Measurements from ENCODE around the gene PHACTR2.
"Not testable (repeated sequence)": the region's sequence is repeated elsewhere in the genome, so short reads cannot be mapped to it uniquely, and the experiment has no call there.

Gene PHACTR2

GRCh38 chr6:143647191-143647590 is 30.6 kb upstream of the PHACTR2 start:
- Histone ChIP-seq H3K27ac (ENCODE audit: low read length) (no peak overlapping the region), H4K20me1 (ENCODE audit: insufficient read depth, low read length) (no peaks in the 10 kb centered on the region), H3K9ac (ENCODE audit: low read depth, low read length) (no peak overlapping the region), H3K36me3 (ENCODE audit: insufficient read depth, low read length) (no peaks in the 10 kb centered on the region), H3K4me2 (ENCODE audit: insufficient read depth, low read length) (no peak overlapping the region), H3K79me2 (ENCODE audit: insufficient read depth, low read length) (no peaks in the 10 kb centered on the region), H2AFZ (ENCODE audit: low read depth, low read length) (no peak overlapping the region), H3K4me1 (ENCODE audit: insufficient read depth, low read length) (no peaks in the 10 kb centered on the region), H3K4me3 (ENCODE audit: low read depth in 1 of 2, low read length in 2 of 2) (no peak overlapping the region), H3K9me3 (ENCODE audit: insufficient read depth, low read length, severe bottlenecking) (no peaks in the 10 kb centered on the region), H3K27me3 (ENCODE audit: insufficient read depth, low read length, poor library complexity) (no peaks in the 10 kb centered on the region)
- DNase-seq: no peak
- TF ChIP-seq EZH2 (IDR thresholded peaks at IDR 0.05; ENCODE audit: borderline replicate concordance, low read depth, low read length, severe bottlenecking) (no peak), CTCF (IDR thresholded peaks at IDR 0.05; ENCODE audit: borderline replicate concordance, extremely low read depth, low read length, poor library complexity, severe bottlenecking) (no peak)
- no peak for ATAC-seq (ENCODE audit: insufficient read depth, low read depth)

GRCh38 chr6:143647732-143648131 is 30.0 kb upstream of the PHACTR2 start:
- Histone ChIP-seq H3K79me2 (ENCODE audit: insufficient read depth, low read length) (no peaks in the 10 kb centered on the region), H3K36me3 (ENCODE audit: insufficient read depth, low read length) (no peaks in the 10 kb centered on the region), H3K27ac (ENCODE audit: low read length) (no peak overlapping the region), H3K9me3 (ENCODE audit: insufficient read depth, low read length, severe bottlenecking) (no peaks in the 10 kb centered on the region), H3K9ac (ENCODE audit: low read depth, low read length) (no peak overlapping the region), H4K20me1 (ENCODE audit: insufficient read depth, low read length) (no peaks in the 10 kb centered on the region), H3K4me3 (ENCODE audit: low read depth in 1 of 2, low read length in 2 of 2) (no peak overlapping the region), H3K27me3 (ENCODE audit: insufficient read depth, low read length, poor library complexity) (no peaks in the 10 kb centered on the region), H2AFZ (ENCODE audit: low read depth, low read length) (no peak overlapping the region), H3K4me2 (ENCODE audit: insufficient read depth, low read length) (no peak overlapping the region), H3K4me1 (ENCODE audit: insufficient read depth, low read length) (no peaks in the 10 kb centered on the region)
- no peak for ATAC-seq (ENCODE audit: insufficient read depth, low read depth)
- no peak for DNase-seq
- TF ChIP-seq EZH2 (IDR thresholded peaks at IDR 0.05; ENCODE audit: borderline replicate concordance, low read depth, low read length, severe bottlenecking) (no peak), CTCF (IDR thresholded peaks at IDR 0.05; ENCODE audit: borderline replicate concordance, extremely low read depth, low read length, poor library complexity, severe bottlenecking) (no peak)

- not testable (repeated sequence) for H4K20me1 ChIP-seq (ENCODE audit: insufficient read depth, low read length); H3K27me3 ChIP-seq (ENCODE audit: insufficient read depth, low read length, poor library complexity); H3K27ac ChIP-seq (ENCODE audit: low read length); H3K36me3 ChIP-seq (ENCODE audit: insufficient read depth, low read length); DNase-seq; H2AFZ ChIP-seq (ENCODE audit: low read depth, low read length); H3K9ac ChIP-seq (ENCODE audit: low read depth, low read length); H3K9me3 ChIP-seq (ENCODE audit: insufficient read depth, low read length, severe bottlenecking); ATAC-seq (ENCODE audit: insufficient read depth, low read depth); H3K4me2 ChIP-seq (ENCODE audit: insufficient read depth, low read length); H3K4me1 ChIP-seq (ENCODE audit: insufficient read depth, low read length); H3K4me3 ChIP-seq (ENCODE audit: low read depth in 1 of 2, low read length in 2 of 2); H3K79me2 ChIP-seq (ENCODE audit: insufficient read depth, low read length)
Measured at GRCh38 chr6:143649319-143649718, 28.4 kb upstream of the PHACTR2 start.

- not testable (repeated sequence) for H3K27ac ChIP-seq (ENCODE audit: low read length); H3K4me3 ChIP-seq (ENCODE audit: low read depth in 1 of 2, low read length in 2 of 2); DNase-seq; ATAC-seq (ENCODE audit: insufficient read depth, low read depth); H4K20me1 ChIP-seq (ENCODE audit: insufficient read depth, low read length); H3K27me3 ChIP-seq (ENCODE audit: insufficient read depth, low read length, poor library complexity); H3K4me2 ChIP-seq (ENCODE audit: insufficient read depth, low read length); H2AFZ ChIP-seq (ENCODE audit: low read depth, low read length); H3K36me3 ChIP-seq (ENCODE audit: insufficient read depth, low read length); H3K9ac ChIP-seq (ENCODE audit: low read depth, low read length); H3K9me3 ChIP-seq (ENCODE audit: insufficient read depth, low read length, severe bottlenecking); H3K79me2 ChIP-seq (ENCODE audit: insufficient read depth, low read length); H3K4me1 ChIP-seq (ENCODE audit: insufficient read depth, low read length)
Measured at GRCh38 chr6:143651328-143651727, 26.4 kb upstream of the PHACTR2 start.
